BJ (cell line): ENCODE data around the gene HTR3E. TPM values are rescaled to one million over a fixed set of nuclear protein-coding genes. Genes with fewer than 3 reads are reported as not detected.
A peak's percentile ranks its signal among the peaks of the same experiment; 100 is the strongest.

ENCODE experiments used
- CTCF ChIA-PET: fragments of 350-600 bp; formaldehyde crosslinking; extraction: SDS; loops from one replicate; lab custom pipeline; 2021; ENCODE audit warnings: antibody characterized with exemption, inconsistent platforms; lab: Yijun Ruan, JAX
- POLR2A ChIA-PET: fragments of 300-600 bp; sonication (Branson Sonifier 250); formaldehyde crosslinking; extraction: SDS; loops from one replicate; lab custom pipeline; 2021; ENCODE audit warnings: antibody characterized with exemption; lab: Charles Lee
- DNase-seq: peaks from one replicate; pipeline ENCODE4 v3.0.0-alpha.2; 2011; ENCODE audit warnings: low read depth
- H3K27me3 ChIP-seq: 2 replicates; pipeline ENCODE4 v1.6.0; 2011; ENCODE audit warnings: low read length; ENCODE audit not compliant: control insufficient read depth, insufficient read depth
- H3K36me3 ChIP-seq: 2 replicates; pipeline ENCODE4 v1.5.1; 2011; ENCODE audit warnings: low read length; ENCODE audit not compliant: control insufficient read depth, insufficient read depth
- H3K4me3 ChIP-seq: 2 replicates; pipeline ENCODE4 v1.5.1; 2011; ENCODE audit warnings: low read depth, mild to moderate bottlenecking, control low read depth, low read length
- polyA plus RNA-seq: library from polyadenylated mRNA; depleted of rRNA; stranded (reverse); fragments of >200 nt; gene quantifications from 2 replicates; pipeline ENCODE4 v1.2.3, GENCODE V29; 2011; rRNA removed
- small RNA-seq: library from RNA; depleted of rRNA; stranded (forward); fragments of <200 nt; gene quantifications from one replicate; pipeline ENCODE3, GENCODE V24; 2012; ENCODE audit warnings: low replicate concordance, low read depth; ENCODE audit not compliant: insufficient read length
- TF ChIP-seq, protein P1 (sequence below): IDR thresholded peaks from 2 replicates; pipeline ENCODE4 v1.5.1; 2011; ENCODE audit warnings: low read depth, mild to moderate bottlenecking, control low read depth, inconsistent platforms, low read length, moderate library complexity; ENCODE audit not compliant: insufficient read depth

The HTR3E gene
- polyA plus RNA-seq, 1 experiment, result not detected

DNA sequence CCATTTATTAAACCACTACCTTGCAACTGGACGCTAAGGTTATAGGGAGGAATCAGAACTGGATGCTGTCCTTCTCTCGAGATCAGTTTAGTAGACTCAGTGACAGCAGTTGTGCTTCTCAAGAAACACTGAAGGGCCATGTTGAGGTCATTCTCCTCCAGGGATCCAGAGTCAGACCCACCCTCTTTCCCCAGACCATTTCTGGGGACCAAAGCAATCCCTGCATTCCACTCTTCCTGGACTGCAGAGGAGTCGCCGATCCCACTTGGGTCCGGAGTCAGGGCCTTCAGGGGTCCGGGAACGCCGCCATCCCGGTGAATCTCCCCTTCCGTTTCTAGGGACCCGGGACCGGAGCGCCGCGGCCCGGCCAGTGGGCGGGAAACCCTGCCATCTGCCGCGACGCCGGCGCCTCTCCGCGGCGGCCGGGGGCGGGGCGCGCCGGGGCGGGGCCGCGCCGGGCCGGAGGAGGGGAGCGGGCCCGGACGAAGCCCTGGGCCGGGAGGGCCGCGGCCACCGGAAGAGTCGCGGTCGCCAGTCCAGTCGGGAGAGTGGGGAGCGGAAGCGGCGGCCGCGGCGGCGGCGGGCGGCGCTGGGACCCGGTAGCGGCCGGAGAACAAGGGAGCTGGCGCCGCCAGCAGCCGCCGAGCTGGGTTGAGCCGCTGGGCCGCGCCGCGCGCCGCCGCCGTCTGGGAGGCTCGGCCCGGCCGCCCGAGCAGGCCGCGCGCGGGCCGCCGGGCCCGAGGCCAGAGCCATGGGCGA, 58.2 kb downstream of the HTR3E start, which contains the start of gene DVL3:
TSS of gene DVL3 (plus strand) at position 493 of the 759 bp plus-strand sequence. CDS start at position 752, 259 bp downstream.
- Histone ChIP-seq H3K4me3 (peak within 1 kb of the TSS; percentile 90), H3K27me3 (no peaks in the 10 kb centered on the region), H3K36me3 (no peaks in the 10 kb centered on the region)
- no peak for DNase-seq
- ChIA-PET POLR2A (no interaction called here), CTCF (no interaction called here)
- TF ChIP-seq, protein P1, sequence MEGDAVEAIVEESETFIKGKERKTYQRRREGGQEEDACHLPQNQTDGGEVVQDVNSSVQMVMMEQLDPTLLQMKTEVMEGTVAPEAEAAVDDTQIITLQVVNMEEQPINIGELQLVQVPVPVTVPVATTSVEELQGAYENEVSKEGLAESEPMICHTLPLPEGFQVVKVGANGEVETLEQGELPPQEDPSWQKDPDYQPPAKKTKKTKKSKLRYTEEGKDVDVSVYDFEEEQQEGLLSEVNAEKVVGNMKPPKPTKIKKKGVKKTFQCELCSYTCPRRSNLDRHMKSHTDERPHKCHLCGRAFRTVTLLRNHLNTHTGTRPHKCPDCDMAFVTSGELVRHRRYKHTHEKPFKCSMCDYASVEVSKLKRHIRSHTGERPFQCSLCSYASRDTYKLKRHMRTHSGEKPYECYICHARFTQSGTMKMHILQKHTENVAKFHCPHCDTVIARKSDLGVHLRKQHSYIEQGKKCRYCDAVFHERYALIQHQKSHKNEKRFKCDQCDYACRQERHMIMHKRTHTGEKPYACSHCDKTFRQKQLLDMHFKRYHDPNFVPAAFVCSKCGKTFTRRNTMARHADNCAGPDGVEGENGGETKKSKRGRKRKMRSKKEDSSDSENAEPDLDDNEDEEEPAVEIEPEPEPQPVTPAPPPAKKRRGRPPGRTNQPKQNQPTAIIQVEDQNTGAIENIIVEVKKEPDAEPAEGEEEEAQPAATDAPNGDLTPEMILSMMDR, result no peak

DNA sequence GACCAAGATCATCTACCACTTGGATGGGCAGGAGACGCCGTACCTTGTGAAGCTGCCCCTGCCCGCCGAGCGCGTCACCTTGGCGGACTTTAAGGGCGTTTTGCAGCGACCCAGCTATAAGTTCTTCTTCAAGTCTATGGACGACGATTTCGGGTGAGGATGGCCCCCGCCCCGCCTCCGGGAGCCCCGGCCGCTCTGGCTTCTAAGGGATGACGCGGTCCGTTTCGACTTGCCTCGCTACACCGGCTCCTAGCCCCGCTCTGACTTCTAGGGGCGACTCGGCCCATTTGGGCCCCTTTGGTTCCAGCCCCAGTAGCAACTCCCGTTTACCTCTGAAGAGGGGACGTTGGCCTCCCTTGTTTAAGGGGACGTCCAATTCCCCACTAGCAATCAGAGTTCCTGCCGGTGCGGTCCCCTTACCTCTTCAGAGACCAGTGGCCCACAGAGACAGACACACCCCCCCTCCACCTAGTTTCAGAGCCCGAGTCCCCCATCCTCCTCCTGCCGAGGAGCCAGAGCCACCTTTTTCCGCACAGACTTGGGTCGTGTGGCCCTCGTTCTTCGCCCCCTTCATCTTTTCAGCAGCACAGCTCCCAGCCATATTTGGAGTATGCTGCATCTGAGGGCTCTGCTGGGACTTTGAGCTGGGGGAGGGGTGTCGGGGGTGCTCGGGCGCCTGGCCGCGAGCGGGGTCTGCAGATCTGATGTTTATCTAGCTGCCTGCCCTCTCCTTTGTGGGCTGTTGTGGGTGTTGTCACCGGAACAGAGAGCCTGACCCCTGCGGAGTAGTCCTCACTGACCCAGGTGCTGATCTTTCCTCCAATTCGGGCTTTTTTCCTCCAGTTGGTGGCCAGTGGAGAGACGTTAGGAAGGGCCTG, 59.0 kb downstream of the HTR3E start:
- DNase-seq, result no peak

DNA sequence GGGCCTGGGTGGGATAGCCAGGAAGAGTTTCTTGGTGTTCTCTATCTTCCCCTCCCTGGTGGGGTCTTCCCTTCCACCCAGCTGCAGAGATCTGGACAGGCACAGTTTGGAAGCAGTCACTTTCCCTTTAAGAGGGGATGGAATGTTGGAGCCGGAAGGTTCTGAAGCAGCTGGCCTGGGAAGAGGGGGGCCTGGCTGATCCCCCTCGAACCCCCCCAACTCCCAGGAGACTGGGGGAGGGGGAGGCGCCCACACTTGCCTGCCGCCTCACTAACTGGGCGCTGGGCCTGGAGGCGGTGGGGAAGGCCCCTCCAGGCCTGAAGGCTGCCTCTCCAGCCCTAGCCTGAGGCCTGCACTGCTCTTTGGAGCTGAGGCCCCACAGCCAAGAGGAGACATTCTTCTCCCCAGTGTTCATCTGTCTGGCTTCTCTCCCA, 59.7 kb downstream of the HTR3E start:
- ChIA-PET POLR2A (no interaction called here), CTCF (interaction anchor here (0.8 to 1.6 kb wide), 4 partner anchors 11 to 143 kb away, joined by 3 to 5 read pairs (median 4); partner anchors contain the start of gene ABCC5)
- Histone ChIP-seq H3K27me3 (no peaks in the 10 kb centered on the region), H3K36me3 (no peaks in the 10 kb centered on the region), H3K4me3 (peak overlapping the region; percentile 90)
- TF ChIP-seq, protein P1, result no peak
- no peak for DNase-seq

More for the DNA sequence above, 59.0 kb downstream of the HTR3E start:
- CTCF ChIA-PET, result interaction anchor here (0.8 to 1.6 kb wide), 3 partner anchors 11 to 142 kb away, joined by 3 to 5 read pairs (median 3); partner anchors contain the start of gene ABCC5
- POLR2A ChIA-PET, result no interaction called here
- Histone ChIP-seq H3K4me3 (peak overlapping the region; percentile 90), H3K36me3 (no peaks in the 10 kb centered on the region), H3K27me3 (no peaks in the 10 kb centered on the region)
- TF ChIP-seq, protein P1, result no peak

Small RNAs within 50 kb of the gene (small RNA-seq; reads per million reads assigned to genes)
- gene RF00019, result not detected

Other genes with a start within 250 kb of the HTR3E start
- gene PARL, start 212.2 kb upstream of the HTR3E start, polyA plus RNA-seq, result 33.3 and 41.3 TPM in 2 replicates
- gene ABCC5, start 79.2 kb upstream of the HTR3E start, polyA plus RNA-seq, result 16.5 and 16.9 TPM in 2 replicates
- gene HTR3D, start 65.3 kb upstream of the HTR3E start, polyA plus RNA-seq, result not detected in 2 replicates
- gene HTR3C, start 44.0 kb upstream of the HTR3E start, polyA plus RNA-seq, result not detected in 2 replicates
- 31.0 and 32.9 TPM in 2 replicates for gene EIF2B5, start 38.3 kb downstream of the HTR3E start, polyA plus RNA-seq
- gene DVL3, start 58.3 kb downstream of the HTR3E start, polyA plus RNA-seq, result 24.4 and 33.9 TPM in 2 replicates
- gene AP2M1, start 77.8 kb downstream of the HTR3E start, polyA plus RNA-seq, result 1,059 and 1,761 TPM in 2 replicates
- gene ABCF3, start 89.1 kb downstream of the HTR3E start, polyA plus RNA-seq, result 65.2 and 82.8 TPM in 2 replicates
- gene VWA5B2, start 132.5 kb downstream of the HTR3E start, polyA plus RNA-seq, result not detected in 2 replicates
- 51.4 and 68.9 TPM in 2 replicates for gene ALG3, start 151.9 kb downstream of the HTR3E start, polyA plus RNA-seq
- 5.6 and 7.3 TPM in 2 replicates for gene EEF1AKMT4, start 152.6 kb downstream of the HTR3E start, polyA plus RNA-seq
- gene CAMK2N2, start 164.5 kb downstream of the HTR3E start, polyA plus RNA-seq, result 0.17 and 0.28 TPM in 2 replicates
- gene ECE2, start 179.0 kb downstream of the HTR3E start, polyA plus RNA-seq, result not detected in 2 replicates
- 262 and 330 TPM in 2 replicates for gene PSMD2, start 202.2 kb downstream of the HTR3E start, polyA plus RNA-seq
- 222 and 370 TPM in 2 replicates for gene EIF4G1, start 217.5 kb downstream of the HTR3E start, polyA plus RNA-seq
- gene FAM131A, start 240.5 kb downstream of the HTR3E start, polyA plus RNA-seq, result 5.4 and 9.3 TPM in 2 replicates